ENCODE results near the gene ZNF439. TPM values are rescaled to one million over a fixed set of nuclear protein-coding genes. Genes with fewer than 3 reads are reported as not detected.
"Not testable (repeated sequence)": the region's sequence is repeated elsewhere in the genome, so short reads cannot be mapped to it uniquely, and the experiment has no call there.

ZNF439 gene
- total RNA-seq, 1 experiment from 2014 or later = not detected

DNA sequence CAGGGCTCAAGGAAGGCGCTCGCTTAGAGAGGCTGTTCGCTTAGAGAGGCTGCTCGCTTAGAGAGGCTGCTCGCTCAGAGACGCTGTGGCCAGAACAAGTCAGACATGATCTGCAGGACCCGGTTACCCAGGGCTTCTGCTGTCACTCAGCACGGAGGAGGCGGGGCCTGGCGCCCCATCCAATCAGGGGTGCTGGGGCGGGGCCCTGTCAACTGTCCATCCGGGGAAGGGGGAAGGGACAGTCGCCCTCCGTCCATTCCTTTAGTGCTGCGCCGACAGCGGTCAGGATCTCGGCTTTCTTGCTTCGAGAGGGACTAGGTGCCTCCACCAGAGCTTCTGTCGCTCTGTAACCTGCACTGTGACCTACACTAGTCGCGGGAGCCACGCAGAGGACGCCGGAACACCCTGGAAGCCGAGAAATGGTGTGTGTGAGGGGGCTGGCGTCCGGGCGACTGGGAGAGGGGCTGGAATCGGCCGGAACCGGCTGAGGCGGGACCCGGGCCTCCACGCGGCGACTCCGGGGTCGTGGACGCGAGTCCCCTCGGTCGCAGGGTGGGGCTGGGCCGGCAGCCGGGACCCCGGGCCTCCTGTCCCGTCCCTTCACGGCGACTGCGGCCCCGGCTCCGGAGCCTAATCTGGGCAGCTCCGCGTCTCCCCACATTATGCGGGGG lies 34.4 kb upstream of the ZNF439 start, which contains the start of gene ZNF440:
TSS of gene ZNF440 (plus strand) at position 245 of the 671 bp plus-strand sequence. CDS start at position 420, 175 bp downstream.
- TF ChIP-seq, protein P1, sequence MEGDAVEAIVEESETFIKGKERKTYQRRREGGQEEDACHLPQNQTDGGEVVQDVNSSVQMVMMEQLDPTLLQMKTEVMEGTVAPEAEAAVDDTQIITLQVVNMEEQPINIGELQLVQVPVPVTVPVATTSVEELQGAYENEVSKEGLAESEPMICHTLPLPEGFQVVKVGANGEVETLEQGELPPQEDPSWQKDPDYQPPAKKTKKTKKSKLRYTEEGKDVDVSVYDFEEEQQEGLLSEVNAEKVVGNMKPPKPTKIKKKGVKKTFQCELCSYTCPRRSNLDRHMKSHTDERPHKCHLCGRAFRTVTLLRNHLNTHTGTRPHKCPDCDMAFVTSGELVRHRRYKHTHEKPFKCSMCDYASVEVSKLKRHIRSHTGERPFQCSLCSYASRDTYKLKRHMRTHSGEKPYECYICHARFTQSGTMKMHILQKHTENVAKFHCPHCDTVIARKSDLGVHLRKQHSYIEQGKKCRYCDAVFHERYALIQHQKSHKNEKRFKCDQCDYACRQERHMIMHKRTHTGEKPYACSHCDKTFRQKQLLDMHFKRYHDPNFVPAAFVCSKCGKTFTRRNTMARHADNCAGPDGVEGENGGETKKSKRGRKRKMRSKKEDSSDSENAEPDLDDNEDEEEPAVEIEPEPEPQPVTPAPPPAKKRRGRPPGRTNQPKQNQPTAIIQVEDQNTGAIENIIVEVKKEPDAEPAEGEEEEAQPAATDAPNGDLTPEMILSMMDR (IDR thresholded peaks at IDR 0.05; ENCODE audit: unreplicated experiment) = no peak
- H3K27me3 Mint-ChIP-seq (ENCODE audit: insufficient read depth, unreplicated experiment) = no peaks in the 10 kb centered on the region
- TSS peak; percentile 70 for BruUV-seq (replicated peaks)
- POLR2A ChIA-PET = interaction anchor here (0.6 to 1.6 kb wide), 6 partner anchors 21 to 349 kb away, joined by 3 to 4 read pairs (median 3); partner anchors contain the start of genes ELOF1, ZNF136 and ZNF441
- H3K36me3 Mint-ChIP-seq (ENCODE audit: insufficient read depth, unreplicated experiment) = no peaks in the 10 kb centered on the region
- intact Hi-C loops (cut with micrococcal nuclease) = loop anchor here (5.0 kb wide), 1 partner anchor 173 kb away; no protein-coding TSS in a partner anchor
- H3K4me3 Mint-ChIP-seq (ENCODE audit: unreplicated experiment) = peak within 1 kb of the TSS; percentile 82
- peak; percentile 81 for DNase-seq (ENCODE audit: unreplicated experiment)
- H3K27ac Mint-ChIP-seq (ENCODE audit: low read depth, unreplicated experiment) = peak within 1 kb of the TSS; percentile 69
- CTCF ChIA-PET = interaction anchor here (0.6 to 3.9 kb wide), 4 partner anchors 17 to 175 kb away, joined by 3 to 25 read pairs (median 6); partner anchors contain the start of gene ZNF491
- H3K9me3 Mint-ChIP-seq (ENCODE audit: unreplicated experiment) = peaks cover 6% of the 10 kb centered on the region
- H3K4me1 Mint-ChIP-seq (ENCODE audit: insufficient read depth, unreplicated experiment) = no peaks in the 10 kb centered on the region

DNA sequence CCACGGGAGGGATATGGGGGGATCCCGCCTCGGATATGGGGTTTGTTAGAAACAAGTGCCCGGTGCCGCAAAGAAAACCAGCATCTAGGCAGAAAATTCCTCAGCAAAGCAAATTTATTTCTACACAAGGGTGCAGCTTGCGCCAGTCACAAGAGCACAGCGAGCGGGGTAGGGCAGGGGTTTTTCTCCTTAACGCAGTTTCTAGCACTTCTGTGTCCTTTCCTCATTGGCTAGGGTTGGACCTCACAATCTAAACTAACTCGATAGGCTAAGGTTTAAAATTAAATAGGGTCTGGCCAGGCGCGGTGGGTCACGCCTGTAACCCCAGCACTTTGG lies 33.9 kb upstream of the ZNF439 start:
- POLR2A ChIA-PET = interaction anchor here (0.6 to 1.6 kb wide), 6 partner anchors 22 to 348 kb away, joined by 3 to 4 read pairs (median 3); partner anchors contain the start of genes ELOF1, ZNF136 and ZNF441
- no peaks in the 10 kb centered on the region for H3K27me3 Mint-ChIP-seq (ENCODE audit: insufficient read depth, unreplicated experiment)
- CTCF ChIA-PET = interaction anchor here (2.3 kb wide), 1 partner anchor 175 kb away, joined by 7 read pairs; no protein-coding TSS in a partner anchor

GRCh38 chr19:11821474-11822109 lies 26.9 kb upstream of the ZNF439 start:
- H3K4me3 Mint-ChIP-seq (ENCODE audit: unreplicated experiment) = no peak overlapping the region
- H3K9me3 Mint-ChIP-seq (ENCODE audit: unreplicated experiment) = peaks cover 23% of the 10 kb centered on the region
- TF ChIP-seq, protein P1 (IDR thresholded peaks at IDR 0.05; ENCODE audit: unreplicated experiment) = no peak
- no peak for DNase-seq (ENCODE audit: unreplicated experiment)
- H3K27me3 Mint-ChIP-seq (ENCODE audit: insufficient read depth, unreplicated experiment) = no peaks in the 10 kb centered on the region
- H3K4me1 Mint-ChIP-seq (ENCODE audit: insufficient read depth, unreplicated experiment) = no peaks in the 10 kb centered on the region
- ChIA-PET POLR2A (no interaction called here), CTCF (interaction anchor here (0.6 kb wide), 1 partner anchor 157 kb away, joined by 3 read pairs; no protein-coding TSS in a partner anchor)
- BruUV-seq (replicated peaks) = no TSS peak
- H3K36me3 Mint-ChIP-seq (ENCODE audit: insufficient read depth, unreplicated experiment) = no peaks in the 10 kb centered on the region
- intact Hi-C loops (cut with micrococcal nuclease) = no loop called here
- H3K27ac Mint-ChIP-seq (ENCODE audit: low read depth, unreplicated experiment) = no peak overlapping the region

More for the DNA sequence above, 33.9 kb upstream of the ZNF439 start:
- H3K4me3 Mint-ChIP-seq (ENCODE audit: unreplicated experiment) = peak overlapping the region; percentile 82
- no peaks in the 10 kb centered on the region for H3K36me3 Mint-ChIP-seq (ENCODE audit: insufficient read depth, unreplicated experiment)
- DNase-seq (ENCODE audit: unreplicated experiment) = no peak
- H3K9me3 Mint-ChIP-seq (ENCODE audit: unreplicated experiment) = peaks cover 6% of the 10 kb centered on the region
- TF ChIP-seq, protein P1 (IDR thresholded peaks at IDR 0.05; ENCODE audit: unreplicated experiment) = no peak
- H3K27ac Mint-ChIP-seq (ENCODE audit: low read depth, unreplicated experiment) = peak overlapping the region; percentile 69
- no TSS peak for BruUV-seq (replicated peaks)
- intact Hi-C loops (cut with micrococcal nuclease) = loop anchor here (5.0 kb wide), 1 partner anchor 173 kb away; no protein-coding TSS in a partner anchor
- H3K4me1 Mint-ChIP-seq (ENCODE audit: insufficient read depth, unreplicated experiment) = no peaks in the 10 kb centered on the region

DNA sequence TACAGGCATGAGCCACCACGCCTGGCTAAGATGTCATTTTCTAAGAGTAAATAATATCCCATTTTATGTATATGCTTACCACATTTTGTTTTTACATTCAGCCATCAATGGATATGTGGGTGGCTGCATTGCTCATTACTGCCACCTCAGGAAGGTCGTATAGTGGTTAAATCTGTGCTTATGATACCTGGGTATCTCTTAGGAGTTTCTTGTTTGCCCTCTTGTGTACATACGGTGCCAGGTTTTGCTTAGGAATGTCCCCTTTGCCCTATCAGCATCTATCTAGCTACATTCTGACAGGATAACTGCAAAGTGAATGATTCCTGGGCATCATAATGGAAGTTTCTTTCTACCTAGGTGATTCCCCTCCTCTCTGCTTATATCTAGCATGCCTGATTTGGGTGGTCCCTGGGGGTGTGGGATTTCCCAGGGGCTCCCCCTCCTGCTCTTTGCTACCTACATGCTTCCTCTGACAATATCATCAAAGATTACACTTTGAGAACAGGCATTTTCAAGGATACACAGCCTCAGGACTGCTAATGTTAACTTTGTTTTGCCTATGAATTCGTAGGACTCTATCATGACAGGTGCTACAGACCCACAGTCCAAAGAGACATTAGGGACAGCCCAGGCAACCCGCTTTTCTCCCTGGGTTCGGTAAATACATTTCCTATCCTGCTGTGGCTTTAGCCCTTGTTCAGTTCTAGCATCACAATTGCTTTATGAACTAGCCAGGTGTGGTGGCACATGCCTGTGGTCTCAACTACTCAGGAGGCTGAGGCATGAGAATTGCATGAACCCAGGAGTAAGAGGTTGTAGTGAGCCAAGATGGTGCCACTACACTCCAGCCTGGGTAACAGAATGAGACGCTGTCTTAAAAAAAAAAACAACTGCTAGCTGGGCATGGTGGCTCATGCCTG lies 19.3 kb upstream of the ZNF439 start:
- H3K4me1 Mint-ChIP-seq (ENCODE audit: insufficient read depth, unreplicated experiment); H3K4me3 Mint-ChIP-seq (ENCODE audit: unreplicated experiment); intact Hi-C loops (cut with micrococcal nuclease); H3K27ac Mint-ChIP-seq (ENCODE audit: low read depth, unreplicated experiment); DNase-seq (ENCODE audit: unreplicated experiment); POLR2A ChIA-PET; H3K27me3 Mint-ChIP-seq (ENCODE audit: insufficient read depth, unreplicated experiment); BruUV-seq (replicated peaks): not testable (repeated sequence)
- peaks cover 23% of the 10 kb centered on the region for H3K9me3 Mint-ChIP-seq (ENCODE audit: unreplicated experiment)
- peaks cover 25% of the 10 kb centered on the region for H3K36me3 Mint-ChIP-seq (ENCODE audit: insufficient read depth, unreplicated experiment)
- CTCF ChIA-PET = interaction anchor here (0.7 kb wide), 1 partner anchor 31 kb away, joined by 4 read pairs; no protein-coding TSS in a partner anchor
